ENCODE data around the gene CAMTA1. TPM values are rescaled to one million over a fixed set of nuclear protein-coding genes. Genes with fewer than 3 reads are reported as not detected.

Gene CAMTA1
- total and polyA plus RNA-seq, 9 of the 15 experiments (the other 6 are each of a cell fraction or from before 2014, with no cell fraction given): 43.9 to 161 (median 65.9) TPM

- TF ChIP-seq HBP1 (CRISPR knock-in tag; IDR thresholded peaks at IDR 0.05) (no peak), NR4A1 (CRISPR knock-in tag; IDR thresholded peaks at IDR 0.05) (no peak), NR4A1 (tag; IDR thresholded peaks at IDR 0.05) (no peak), JUND (IDR thresholded peaks at IDR 0.05; ENCODE audit: borderline replicate concordance, low read depth, low read length) (peak; percentile 83), JUND (tag; IDR thresholded peaks at IDR 0.05; ENCODE audit: borderline replicate concordance, low read depth, low read length) (peak; percentile 73; the same call in 1 of the 3 replicates), CHD2 (IDR thresholded peaks at IDR 0.05; ENCODE audit: low read depth, low read length) (peak; percentile 69), ZNF444 (CRISPR knock-in tag; IDR thresholded peaks at IDR 0.05) (no peak), ZNF318 (IDR thresholded peaks at IDR 0.05; ENCODE audit: borderline replicate concordance in 1 of 2, low read depth in 1 of 2) (no peak), CTBP1 (IDR thresholded peaks at IDR 0.05; ENCODE audit: borderline replicate concordance) (peak; percentile 88), PREB (CRISPR knock-in tag; IDR thresholded peaks at IDR 0.05) (no peak), FOS (IDR thresholded peaks at IDR 0.05; ENCODE audit: extremely low read depth, insufficient read length) (peak; percentile 61), MAFG (tag; conservative IDR thresholded peaks at IDR 0.05) (no peak), FOXK1 (CRISPR knock-in tag; IDR thresholded peaks at IDR 0.05; ENCODE audit: borderline replicate concordance) (no peak), RBM25 (IDR thresholded peaks at IDR 0.05; ENCODE audit: low read depth, low read length, severe bottlenecking) (peak; percentile 99), CXXC5 (CRISPR knock-in tag; IDR thresholded peaks at IDR 0.05) (peak; percentile 78), HOXB6 (CRISPR knock-in tag; IDR thresholded peaks at IDR 0.05; ENCODE audit: borderline replicate concordance) (no peak)
Measured at GRCh38 chr1:7704214-7705047, 919.2 kb downstream of the CAMTA1 start (continued).
